Panc1 (cell line): ENCODE results near the gene SLAMF7.

Experiments
- POLR2AphosphoS5 ChIP-seq: IDR thresholded peaks from 2 replicates; pipeline ENCODE4 v1.6.1; 2012; ENCODE audit warnings: mild to moderate bottlenecking, low read depth, low read length, moderate library complexity
- SIN3A ChIP-seq: IDR thresholded peaks from 2 replicates; pipeline ENCODE4 v1.6.1; 2012; ENCODE audit warnings: low read depth, mild to moderate bottlenecking, low read length, moderate library complexity, borderline replicate concordance; ENCODE audit not compliant: insufficient read depth
- TCF7L2 ChIP-seq: IDR thresholded peaks from 2 replicates; pipeline ENCODE4 v1.6.1; 2011; ENCODE audit warnings: mild to moderate bottlenecking, low read depth, low read length, inconsistent platforms
- TF ChIP-seq, protein P1 (sequence below): fragments of 450-650 bp; IDR thresholded peaks from 2 replicates; pipeline ENCODE4 v1.5.1; 2017; ENCODE audit warnings: mild to moderate bottlenecking
- TF ChIP-seq, protein P2 (sequence below), 2 experiments: IDR thresholded peaks; 2 replicates each; pipeline ENCODE4 v1.6.1; 2011 to 2012; ENCODE audit warnings: low read depth in 2 of 2, control low read depth in 1 of 2, low read length in 1 of 2, mild to moderate bottlenecking in 1 of 2, moderate library complexity in 1 of 2; ENCODE audit not compliant: insufficient read depth in 1 of 2

DNA sequence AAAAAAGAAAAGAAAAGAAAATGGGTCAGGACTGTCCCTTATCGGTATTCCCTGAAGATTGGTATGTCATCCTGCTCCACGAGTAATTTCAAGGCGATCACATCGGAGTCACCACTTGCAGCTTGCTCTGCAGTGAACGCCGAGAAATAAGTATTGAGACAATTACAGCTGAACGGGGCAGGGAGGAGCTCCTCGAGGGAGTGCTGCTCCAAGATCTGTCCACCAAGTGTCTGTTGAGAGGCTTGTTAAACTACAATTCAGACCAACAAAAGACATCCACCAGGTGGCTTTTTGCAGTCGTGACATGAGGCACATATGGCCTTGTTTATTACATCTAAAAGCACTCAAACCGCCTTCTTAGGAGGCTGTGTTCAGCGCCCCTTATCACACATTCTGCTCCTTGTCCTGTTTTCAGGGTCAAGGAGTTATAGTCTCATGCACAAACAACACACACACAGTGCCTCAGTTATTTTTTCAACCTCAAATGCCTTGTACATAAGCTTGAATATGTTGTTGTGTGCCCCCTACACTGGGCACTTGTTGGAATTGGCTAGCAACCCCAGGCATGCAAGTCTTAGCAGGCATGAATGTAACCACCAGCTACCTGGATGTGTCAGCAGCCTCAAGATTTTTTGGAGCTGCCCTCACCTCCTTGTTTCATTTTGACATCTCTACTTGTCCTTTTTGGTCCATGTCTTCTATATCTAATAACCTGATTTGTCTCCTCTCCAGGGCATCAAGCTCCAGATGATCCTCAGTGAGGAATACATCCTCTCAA lies 14.4 kb upstream of the SLAMF7 start:
- TF ChIP-seq, protein P1, sequence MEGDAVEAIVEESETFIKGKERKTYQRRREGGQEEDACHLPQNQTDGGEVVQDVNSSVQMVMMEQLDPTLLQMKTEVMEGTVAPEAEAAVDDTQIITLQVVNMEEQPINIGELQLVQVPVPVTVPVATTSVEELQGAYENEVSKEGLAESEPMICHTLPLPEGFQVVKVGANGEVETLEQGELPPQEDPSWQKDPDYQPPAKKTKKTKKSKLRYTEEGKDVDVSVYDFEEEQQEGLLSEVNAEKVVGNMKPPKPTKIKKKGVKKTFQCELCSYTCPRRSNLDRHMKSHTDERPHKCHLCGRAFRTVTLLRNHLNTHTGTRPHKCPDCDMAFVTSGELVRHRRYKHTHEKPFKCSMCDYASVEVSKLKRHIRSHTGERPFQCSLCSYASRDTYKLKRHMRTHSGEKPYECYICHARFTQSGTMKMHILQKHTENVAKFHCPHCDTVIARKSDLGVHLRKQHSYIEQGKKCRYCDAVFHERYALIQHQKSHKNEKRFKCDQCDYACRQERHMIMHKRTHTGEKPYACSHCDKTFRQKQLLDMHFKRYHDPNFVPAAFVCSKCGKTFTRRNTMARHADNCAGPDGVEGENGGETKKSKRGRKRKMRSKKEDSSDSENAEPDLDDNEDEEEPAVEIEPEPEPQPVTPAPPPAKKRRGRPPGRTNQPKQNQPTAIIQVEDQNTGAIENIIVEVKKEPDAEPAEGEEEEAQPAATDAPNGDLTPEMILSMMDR, result 0 out of 2 replicates have a peak, but pooled peaks have one; percentile 10
- no peak for TF ChIP-seq TCF7L2
- no peak for TF ChIP-seq POLR2AphosphoS5
- TF ChIP-seq SIN3A, result no peak
- TF ChIP-seq, protein P2, sequence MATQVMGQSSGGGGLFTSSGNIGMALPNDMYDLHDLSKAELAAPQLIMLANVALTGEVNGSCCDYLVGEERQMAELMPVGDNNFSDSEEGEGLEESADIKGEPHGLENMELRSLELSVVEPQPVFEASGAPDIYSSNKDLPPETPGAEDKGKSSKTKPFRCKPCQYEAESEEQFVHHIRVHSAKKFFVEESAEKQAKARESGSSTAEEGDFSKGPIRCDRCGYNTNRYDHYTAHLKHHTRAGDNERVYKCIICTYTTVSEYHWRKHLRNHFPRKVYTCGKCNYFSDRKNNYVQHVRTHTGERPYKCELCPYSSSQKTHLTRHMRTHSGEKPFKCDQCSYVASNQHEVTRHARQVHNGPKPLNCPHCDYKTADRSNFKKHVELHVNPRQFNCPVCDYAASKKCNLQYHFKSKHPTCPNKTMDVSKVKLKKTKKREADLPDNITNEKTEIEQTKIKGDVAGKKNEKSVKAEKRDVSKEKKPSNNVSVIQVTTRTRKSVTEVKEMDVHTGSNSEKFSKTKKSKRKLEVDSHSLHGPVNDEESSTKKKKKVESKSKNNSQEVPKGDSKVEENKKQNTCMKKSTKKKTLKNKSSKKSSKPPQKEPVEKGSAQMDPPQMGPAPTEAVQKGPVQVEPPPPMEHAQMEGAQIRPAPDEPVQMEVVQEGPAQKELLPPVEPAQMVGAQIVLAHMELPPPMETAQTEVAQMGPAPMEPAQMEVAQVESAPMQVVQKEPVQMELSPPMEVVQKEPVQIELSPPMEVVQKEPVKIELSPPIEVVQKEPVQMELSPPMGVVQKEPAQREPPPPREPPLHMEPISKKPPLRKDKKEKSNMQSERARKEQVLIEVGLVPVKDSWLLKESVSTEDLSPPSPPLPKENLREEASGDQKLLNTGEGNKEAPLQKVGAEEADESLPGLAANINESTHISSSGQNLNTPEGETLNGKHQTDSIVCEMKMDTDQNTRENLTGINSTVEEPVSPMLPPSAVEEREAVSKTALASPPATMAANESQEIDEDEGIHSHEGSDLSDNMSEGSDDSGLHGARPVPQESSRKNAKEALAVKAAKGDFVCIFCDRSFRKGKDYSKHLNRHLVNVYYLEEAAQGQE (IDR thresholded peaks at IDR 0.05; ENCODE audit: insufficient read depth in 1 of 2, low read depth in 2 of 2, low read length in 1 of 2), result no peak
